Uterus (tissue), 2 donors: ENCODE results near the gene PHC1.

Experiments
- POLR2A ChIP-seq, 2 donors: fragments of 450-650 bp; IDR thresholded peaks; one replicate each; pipeline ENCODE4 v1.6.1; 2016; ENCODE audit warnings: antibody characterized with exemption in 2 of 2, mild to moderate bottlenecking in 1 of 2, moderate library complexity in 1 of 2
- TF ChIP-seq, protein P1 (sequence below), 4 experiments: fragments of 200-600 bp in 2 of 4; fragments of 450-650 bp in 2 of 4; sonication (generic) in 2 of 4; IDR thresholded peaks; one replicate each; pipeline ENCODE4 v1.5.1; 2016 to 2019; ENCODE audit warnings: antibody characterized with exemption in 4 of 4, mild to moderate bottlenecking in 2 of 4, moderate library complexity in 1 of 4

DNA sequence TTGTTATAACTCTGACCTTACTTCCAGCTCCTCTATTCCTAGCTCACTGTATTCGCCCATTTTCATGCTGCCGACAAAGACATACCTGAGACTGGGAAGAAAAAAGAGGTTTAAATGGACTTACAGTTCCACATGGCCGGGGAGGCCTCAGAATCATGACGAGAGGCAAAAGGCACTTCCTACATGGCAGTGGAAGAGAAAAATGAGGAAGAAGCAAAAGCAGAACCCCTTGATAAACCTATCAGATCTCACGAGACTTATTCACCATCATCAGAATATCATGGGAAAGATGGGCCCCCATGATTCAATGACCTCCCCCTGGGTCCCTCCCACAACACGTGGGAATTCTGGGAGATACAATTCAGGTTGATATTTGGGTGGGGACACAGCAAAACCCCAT lies 14.5 kb upstream of the PHC1 start:
- TF ChIP-seq POLR2A (IDR thresholded peaks at IDR 0.05): no peak
- TF ChIP-seq, protein P1, sequence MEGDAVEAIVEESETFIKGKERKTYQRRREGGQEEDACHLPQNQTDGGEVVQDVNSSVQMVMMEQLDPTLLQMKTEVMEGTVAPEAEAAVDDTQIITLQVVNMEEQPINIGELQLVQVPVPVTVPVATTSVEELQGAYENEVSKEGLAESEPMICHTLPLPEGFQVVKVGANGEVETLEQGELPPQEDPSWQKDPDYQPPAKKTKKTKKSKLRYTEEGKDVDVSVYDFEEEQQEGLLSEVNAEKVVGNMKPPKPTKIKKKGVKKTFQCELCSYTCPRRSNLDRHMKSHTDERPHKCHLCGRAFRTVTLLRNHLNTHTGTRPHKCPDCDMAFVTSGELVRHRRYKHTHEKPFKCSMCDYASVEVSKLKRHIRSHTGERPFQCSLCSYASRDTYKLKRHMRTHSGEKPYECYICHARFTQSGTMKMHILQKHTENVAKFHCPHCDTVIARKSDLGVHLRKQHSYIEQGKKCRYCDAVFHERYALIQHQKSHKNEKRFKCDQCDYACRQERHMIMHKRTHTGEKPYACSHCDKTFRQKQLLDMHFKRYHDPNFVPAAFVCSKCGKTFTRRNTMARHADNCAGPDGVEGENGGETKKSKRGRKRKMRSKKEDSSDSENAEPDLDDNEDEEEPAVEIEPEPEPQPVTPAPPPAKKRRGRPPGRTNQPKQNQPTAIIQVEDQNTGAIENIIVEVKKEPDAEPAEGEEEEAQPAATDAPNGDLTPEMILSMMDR (IDR thresholded peaks at IDR 0.05): no peak
